RWPE2 (cell line): ENCODE measurements around the gene CLMN.

ENCODE experiments used
- ATAC-seq: fragments of 200-7000 bp; cut with Tn5 transposase; 3 replicates; pipeline ENCODE4 v1.9.1; 2021; ENCODE audit warnings: low read depth
- DNase-seq: peaks from one replicate; pipeline ENCODE4 v3.0.0-alpha.2; 2020; ENCODE audit warnings: low spot score
- H3K27ac ChIP-seq: fragments of 450-650 bp; 2 replicates; pipeline ENCODE4 v1.5.1; 2017; ENCODE audit warnings: mild to moderate bottlenecking; ENCODE audit not compliant: poor library complexity, severe bottlenecking
- H3K27me3 ChIP-seq: fragments of 250-450 bp; sonication (Bioruptor Pico); 2 replicates; pipeline ENCODE4 v1.5.1; 2021; ENCODE audit warnings: mild to moderate bottlenecking, moderate library complexity; ENCODE audit not compliant: insufficient read depth, poor library complexity, severe bottlenecking
- H3K36me3 ChIP-seq: fragments of 250-450 bp; sonication (Bioruptor Pico); 2 replicates; pipeline ENCODE4 v1.5.1; 2020; ENCODE audit warnings: low read depth, mild to moderate bottlenecking, moderate library complexity
- H3K4me1 ChIP-seq: fragments of 250-450 bp; sonication (Bioruptor Pico); 2 replicates; pipeline ENCODE4 v1.5.1; 2021; ENCODE audit warnings: mild to moderate bottlenecking, moderate library complexity; ENCODE audit not compliant: insufficient read depth, poor library complexity, severe bottlenecking
- H3K4me3 ChIP-seq: fragments of 250-450 bp; sonication (Bioruptor Pico); 2 replicates; pipeline ENCODE4 v1.5.1; 2021; ENCODE audit warnings: mild to moderate bottlenecking, moderate library complexity; ENCODE audit not compliant: severe bottlenecking
- H3K9me3 ChIP-seq: fragments of 250-450 bp; sonication (Bioruptor Pico); 2 replicates; pipeline ENCODE4 v1.5.1; 2021; ENCODE audit warnings: mild to moderate bottlenecking, moderate library complexity; ENCODE audit not compliant: severe bottlenecking
- TF ChIP-seq, protein P1 (sequence below): fragments of 450-650 bp; IDR thresholded peaks from one replicate; pipeline ENCODE4 v1.5.1; 2017; ENCODE audit warnings: mild to moderate bottlenecking, moderate library complexity; ENCODE audit not compliant: poor library complexity, severe bottlenecking

CLMN gene

DNA sequence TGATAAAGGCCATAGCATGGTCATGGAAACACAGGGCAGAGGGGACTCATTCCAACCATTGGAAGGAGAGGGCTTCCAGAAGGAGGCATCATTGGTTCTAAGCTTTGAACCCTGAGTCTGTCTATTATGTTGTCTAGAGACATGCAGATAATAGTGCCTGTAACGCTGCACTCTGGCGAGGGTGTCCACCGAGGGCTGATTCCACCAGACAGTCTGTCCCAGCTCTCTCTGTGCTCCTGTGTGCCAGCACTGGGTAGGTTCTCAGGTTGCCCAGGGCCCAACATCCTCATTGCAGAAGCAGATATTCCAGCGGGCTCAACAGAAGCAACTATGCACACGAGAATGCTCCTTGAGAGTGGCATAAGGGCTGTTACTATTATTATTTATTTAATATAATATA is 18.7 kb upstream of the CLMN start:
- Histone ChIP-seq H3K4me1 (peaks cover 8% of the 10 kb centered on the region), H3K9me3 (no peaks in the 10 kb centered on the region), H3K36me3 (no peaks in the 10 kb centered on the region), H3K4me3 (no peak overlapping the region), H3K27ac (no peak overlapping the region), H3K27me3 (no peaks in the 10 kb centered on the region)
- TF ChIP-seq, protein P1, sequence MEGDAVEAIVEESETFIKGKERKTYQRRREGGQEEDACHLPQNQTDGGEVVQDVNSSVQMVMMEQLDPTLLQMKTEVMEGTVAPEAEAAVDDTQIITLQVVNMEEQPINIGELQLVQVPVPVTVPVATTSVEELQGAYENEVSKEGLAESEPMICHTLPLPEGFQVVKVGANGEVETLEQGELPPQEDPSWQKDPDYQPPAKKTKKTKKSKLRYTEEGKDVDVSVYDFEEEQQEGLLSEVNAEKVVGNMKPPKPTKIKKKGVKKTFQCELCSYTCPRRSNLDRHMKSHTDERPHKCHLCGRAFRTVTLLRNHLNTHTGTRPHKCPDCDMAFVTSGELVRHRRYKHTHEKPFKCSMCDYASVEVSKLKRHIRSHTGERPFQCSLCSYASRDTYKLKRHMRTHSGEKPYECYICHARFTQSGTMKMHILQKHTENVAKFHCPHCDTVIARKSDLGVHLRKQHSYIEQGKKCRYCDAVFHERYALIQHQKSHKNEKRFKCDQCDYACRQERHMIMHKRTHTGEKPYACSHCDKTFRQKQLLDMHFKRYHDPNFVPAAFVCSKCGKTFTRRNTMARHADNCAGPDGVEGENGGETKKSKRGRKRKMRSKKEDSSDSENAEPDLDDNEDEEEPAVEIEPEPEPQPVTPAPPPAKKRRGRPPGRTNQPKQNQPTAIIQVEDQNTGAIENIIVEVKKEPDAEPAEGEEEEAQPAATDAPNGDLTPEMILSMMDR = no peak
- DNase-seq (no peak), ATAC-seq (no peak)

DNA sequence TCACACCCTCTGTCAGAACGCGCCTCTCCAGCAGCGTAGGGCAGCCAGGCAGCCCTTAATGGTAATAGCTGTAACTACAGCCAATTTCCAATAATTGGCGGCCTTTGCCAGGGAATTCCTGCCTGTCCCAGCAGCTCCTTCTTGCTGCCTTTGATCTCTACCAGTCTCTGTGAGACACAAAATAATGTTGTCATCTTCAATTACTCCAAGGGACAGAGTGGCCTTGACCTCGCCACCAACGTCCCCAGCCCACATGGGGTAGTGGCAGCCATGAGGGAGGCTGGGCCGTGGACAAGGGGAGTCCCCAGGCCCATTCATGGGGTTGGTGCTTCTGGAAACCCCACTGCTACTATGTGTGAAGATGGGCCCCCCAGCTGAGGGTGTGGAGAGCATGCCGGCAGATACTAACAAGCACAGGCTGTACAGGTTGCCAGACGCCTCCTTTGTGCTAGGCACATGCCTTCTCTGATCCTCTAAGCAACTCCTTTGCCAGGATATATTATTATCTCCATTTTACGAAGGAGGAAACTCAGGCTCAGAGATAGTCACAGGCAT is 17.4 kb upstream of the CLMN start:
- Histone ChIP-seq H3K27ac (no peak overlapping the region), H3K4me1 (peaks cover 8% of the 10 kb centered on the region), H3K4me3 (no peak overlapping the region), H3K36me3 (no peaks in the 10 kb centered on the region), H3K27me3 (no peaks in the 10 kb centered on the region), H3K9me3 (no peaks in the 10 kb centered on the region)
- DNase-seq = no peak
- TF ChIP-seq, protein P1 = no peak
- ATAC-seq = no peak

DNA sequence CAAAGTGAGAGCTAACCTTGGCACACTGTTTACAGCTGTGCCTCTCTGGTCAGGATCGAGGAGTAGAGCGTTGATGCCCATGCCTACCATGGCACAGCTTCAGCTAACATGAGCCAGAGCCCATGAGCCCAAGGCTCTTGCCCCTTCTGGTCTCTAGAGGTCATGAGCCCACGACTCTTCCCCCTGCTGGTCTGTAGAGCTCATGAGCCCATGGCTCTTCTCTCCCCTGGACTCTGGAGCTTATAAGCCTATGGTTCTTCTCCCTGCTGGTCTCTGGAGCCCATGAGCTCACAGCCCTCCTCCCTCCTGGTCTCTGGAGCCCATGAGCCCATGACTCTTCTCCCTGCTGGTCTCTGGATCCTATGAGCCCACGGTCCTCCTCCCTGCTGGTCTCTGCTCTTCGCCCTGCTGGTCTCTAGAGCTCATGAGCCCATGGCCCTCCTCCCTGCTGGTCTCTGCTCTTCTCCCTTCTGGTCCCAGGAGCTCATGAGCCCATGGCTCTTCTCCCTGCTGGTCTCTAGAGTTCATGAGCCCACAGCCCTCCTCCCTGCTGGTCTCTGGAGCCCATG is 16.6 kb upstream of the CLMN start:
- H3K4me1 ChIP-seq = peaks cover 8% of the 10 kb centered on the region
- DNase-seq = no peak
- H3K36me3 ChIP-seq = no peaks in the 10 kb centered on the region
- TF ChIP-seq, protein P1 = no peak
- no peak overlapping the region for H3K27ac ChIP-seq
- H3K9me3 ChIP-seq = no peaks in the 10 kb centered on the region
- H3K4me3 ChIP-seq = no peak overlapping the region
- no peaks in the 10 kb centered on the region for H3K27me3 ChIP-seq
- ATAC-seq = no peak

DNA sequence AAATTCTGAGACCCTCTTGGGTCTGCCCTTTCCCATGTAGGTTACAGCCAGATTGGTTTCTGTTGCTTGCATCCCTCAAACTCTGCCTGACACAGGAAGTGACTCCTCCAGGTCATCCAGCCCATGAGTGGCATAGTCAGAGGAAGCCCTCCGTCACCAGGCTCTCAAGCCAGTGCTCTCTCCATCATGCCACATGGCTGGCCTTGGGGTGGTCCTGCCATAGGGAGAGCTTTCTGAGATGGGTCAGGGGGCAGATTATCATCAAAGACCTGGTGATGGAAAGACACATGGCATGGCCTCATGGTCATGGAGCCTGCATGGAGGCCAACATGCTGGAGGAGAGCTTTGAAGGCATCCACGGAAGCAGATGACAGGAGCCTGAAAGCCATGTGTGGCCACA is 15.4 kb upstream of the CLMN start:
- ATAC-seq (no peak), DNase-seq (no peak)
- Histone ChIP-seq H3K27ac (no peak overlapping the region), H3K27me3 (no peaks in the 10 kb centered on the region), H3K4me1 (no peaks in the 10 kb centered on the region), H3K9me3 (no peaks in the 10 kb centered on the region), H3K4me3 (no peak overlapping the region), H3K36me3 (no peaks in the 10 kb centered on the region)
- TF ChIP-seq, protein P1 = no peak

DNA sequence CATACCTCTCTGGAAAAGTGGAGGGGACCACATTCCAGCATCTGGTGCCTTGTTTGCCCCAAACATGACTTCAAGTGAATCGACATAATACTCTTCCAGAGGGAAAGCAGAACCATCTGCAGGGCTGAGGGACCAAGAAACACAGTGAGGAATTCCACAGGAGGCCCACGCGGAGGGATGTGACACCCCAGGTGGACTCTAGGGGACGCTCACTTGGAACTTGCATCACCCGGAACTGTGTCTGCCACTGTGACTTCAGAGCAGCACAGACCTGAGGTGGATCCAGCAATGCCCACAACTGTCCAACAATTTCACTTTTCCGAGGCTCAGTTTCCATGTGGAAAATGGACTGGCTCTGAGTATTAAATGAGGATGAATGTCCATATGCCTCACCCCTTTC is 14.3 kb upstream of the CLMN start:
- DNase-seq (no peak), ATAC-seq (no peak)
- no peak overlapping the region for H3K27ac ChIP-seq
- H3K4me3 ChIP-seq = no peak overlapping the region
- H3K4me1 ChIP-seq = peaks cover under 1% of the 10 kb centered on the region
- no peaks in the 10 kb centered on the region for H3K9me3 ChIP-seq
- no peaks in the 10 kb centered on the region for H3K36me3 ChIP-seq
- H3K27me3 ChIP-seq = no peaks in the 10 kb centered on the region
- TF ChIP-seq, protein P1 = no peak
